H7 (cell line): ENCODE measurements around the gene AASS. TPM values are rescaled to one million over a fixed set of nuclear protein-coding genes. Genes with fewer than 3 reads are reported as not detected.
"Not testable (repeated sequence)": the region's sequence is repeated elsewhere in the genome, so short reads cannot be mapped to it uniquely, and the experiment has no call there.

Experiments
- DNase-seq: peaks from one replicate; pipeline ENCODE4 v3.0.0; 2012
- H3K27me3 ChIP-seq: 2 replicates; pipeline ENCODE4 v1.6.0; 2011; ENCODE audit warnings: mild to moderate bottlenecking, low read length; ENCODE audit not compliant: control insufficient read depth, insufficient read depth
- H3K36me3 ChIP-seq: replicated peaks from 2 replicates; pipeline ENCODE4 v1.5.1; 2011; ENCODE audit warnings: low read length; ENCODE audit not compliant: control insufficient read depth, insufficient read depth
- H3K4me3 ChIP-seq: 2 replicates; pipeline ENCODE4 v1.5.1; 2011; ENCODE audit warnings: low read depth, mild to moderate bottlenecking, control low read depth, low read length, moderate library complexity; ENCODE audit not compliant: insufficient read depth
- total RNA-seq: library from RNA; depleted of rRNA; stranded (reverse); fragments of >200 nt; shearing (Covaris generic); gene quantifications from 2 replicates; pipeline ENCODE4 v1.2.3, GENCODE V29; 2014; rRNA removed

Gene AASS
- total RNA-seq = 28.0 and 37.6 TPM in 2 replicates

GRCh38 chr7:122143751-122144711 lies at the start of gene AASS:
TSS of gene AASS (minus strand) at chr7:122144249. CDS start at chr7:122133726, 10,523 bp downstream.
- H3K4me3 ChIP-seq = peak within 1 kb of the TSS; percentile 79
- peak; percentile 88 for DNase-seq
- no peaks in the 10 kb centered on the region for H3K27me3 ChIP-seq
- no peaks in the 10 kb centered on the region; the same call in 1 of the 2 replicates for H3K36me3 ChIP-seq

GRCh38 chr7:122188785-122189184 lies 44.7 kb upstream of the AASS start:
- Histone ChIP-seq H3K4me3 (no peak overlapping the region), H3K36me3 (no peaks in the 10 kb centered on the region), H3K27me3 (no peaks in the 10 kb centered on the region)
- no peak for DNase-seq

DNA sequence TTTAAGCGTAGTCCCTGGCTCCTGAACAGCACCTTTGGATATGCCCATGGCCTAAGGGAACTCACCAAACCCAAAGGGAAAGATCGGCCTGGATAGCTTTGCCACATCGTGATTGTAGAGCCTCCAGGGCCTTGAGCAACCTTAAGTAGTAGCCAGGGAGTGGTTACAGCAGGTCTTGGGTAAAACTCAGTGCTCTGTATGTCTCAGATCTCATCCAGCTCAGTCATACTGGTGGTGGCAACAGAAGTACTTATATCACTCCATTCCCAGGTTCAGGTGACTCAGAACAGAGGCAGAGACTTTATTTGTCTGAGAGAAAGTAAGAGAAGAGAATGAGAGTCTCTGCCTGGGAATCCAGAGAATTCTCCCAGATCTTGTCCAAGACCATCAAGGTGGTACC lies 39.1 kb upstream of the AASS start:
- DNase-seq = no peak
- Histone ChIP-seq H3K27me3 (no peaks in the 10 kb centered on the region), H3K4me3 (no peak overlapping the region)

DNA sequence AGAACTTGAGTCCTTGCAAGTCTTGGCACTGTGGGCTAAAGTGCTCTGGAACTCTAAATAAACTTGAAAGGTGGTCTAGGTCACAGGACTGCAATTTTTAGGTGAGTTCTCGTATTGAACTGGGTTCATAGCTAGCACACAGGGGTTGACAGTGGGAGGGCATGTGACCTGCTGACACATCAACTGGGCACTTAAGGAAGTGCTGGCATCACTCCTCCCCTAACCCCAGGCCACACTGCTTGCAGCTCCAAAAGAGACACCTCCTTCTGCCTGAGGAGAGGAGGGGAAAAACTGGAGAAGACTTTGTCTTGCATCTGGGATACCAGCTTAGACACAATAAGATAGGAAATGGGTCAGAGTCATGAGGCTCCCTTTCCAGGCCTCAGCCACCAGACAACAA lies 38.0 kb upstream of the AASS start:
- Histone ChIP-seq H3K36me3 (no peaks in the 10 kb centered on the region), H3K4me3 (no peak overlapping the region), H3K27me3 (no peaks in the 10 kb centered on the region)
- DNase-seq = no peak

More for the DNA sequence above, 39.1 kb upstream of the AASS start:
- no peaks in the 10 kb centered on the region for H3K36me3 ChIP-seq

GRCh38 chr7:122172144-122172543 lies 28.1 kb upstream of the AASS start:
- H3K4me3 ChIP-seq, H3K27me3 ChIP-seq, H3K36me3 ChIP-seq, DNase-seq: not testable (repeated sequence)

DNA sequence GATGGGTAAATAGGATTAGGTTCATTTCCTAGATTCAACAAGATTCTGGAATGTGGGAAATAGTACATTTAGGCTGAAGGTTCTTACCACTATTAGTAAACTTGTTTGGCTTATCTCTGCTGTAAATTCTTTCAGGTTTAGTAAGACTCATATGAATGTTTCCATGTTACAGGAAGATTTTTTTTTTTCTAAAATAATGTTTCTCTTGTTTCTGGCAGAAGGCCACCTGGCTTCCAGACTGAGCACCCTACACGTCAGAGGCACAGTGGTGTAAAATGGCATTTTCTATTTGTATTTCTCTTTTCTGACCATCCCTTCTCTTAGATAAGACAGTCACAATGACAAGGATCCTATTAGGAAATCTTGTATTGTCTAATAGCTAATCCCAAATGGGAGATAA lies 22.7 kb upstream of the AASS start:
- H3K27me3 ChIP-seq = no peaks in the 10 kb centered on the region
- H3K4me3 ChIP-seq = no peak overlapping the region
- DNase-seq = no peak
- H3K36me3 ChIP-seq = no peaks in the 10 kb centered on the region

GRCh38 chr7:122166275-122166674 lies 22.2 kb upstream of the AASS start:
- no peak for DNase-seq
- H3K4me3 ChIP-seq = no peak overlapping the region
- H3K36me3 ChIP-seq = no peaks in the 10 kb centered on the region

GRCh38 chr7:122161628-122162027 lies 17.6 kb upstream of the AASS start:
- no peaks in the 10 kb centered on the region for H3K36me3 ChIP-seq

More at GRCh38 chr7:122166275-122166674, 22.2 kb upstream of the AASS start:
- no peaks in the 10 kb centered on the region for H3K27me3 ChIP-seq

DNA sequence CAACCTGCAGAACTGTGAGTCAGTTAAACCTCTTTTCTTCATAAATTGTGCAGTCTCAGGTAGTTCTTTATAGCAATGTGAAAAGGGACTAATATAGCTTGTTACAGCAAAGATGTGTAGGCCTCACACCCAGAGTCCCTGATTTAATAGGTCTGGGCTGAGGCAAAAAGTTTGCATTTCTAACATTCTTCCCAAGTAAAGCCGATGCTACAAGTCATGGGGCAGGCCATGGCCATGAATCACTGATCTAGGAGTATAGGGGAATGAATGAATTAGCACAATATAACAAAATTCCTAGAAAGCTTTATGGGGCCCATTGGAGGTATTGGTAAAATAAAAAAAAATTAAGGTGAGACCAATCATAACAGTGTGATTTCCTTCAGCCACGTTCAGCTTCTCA lies 11.5 kb upstream of the AASS start:
- Histone ChIP-seq H3K4me3 (no peak overlapping the region), H3K36me3 (no peaks in the 10 kb centered on the region), H3K27me3 (no peaks in the 10 kb centered on the region)
- DNase-seq = no peak

More at GRCh38 chr7:122161628-122162027, 17.6 kb upstream of the AASS start:
- DNase-seq = no peak
- no peak overlapping the region for H3K4me3 ChIP-seq
- H3K27me3 ChIP-seq = no peaks in the 10 kb centered on the region

DNA sequence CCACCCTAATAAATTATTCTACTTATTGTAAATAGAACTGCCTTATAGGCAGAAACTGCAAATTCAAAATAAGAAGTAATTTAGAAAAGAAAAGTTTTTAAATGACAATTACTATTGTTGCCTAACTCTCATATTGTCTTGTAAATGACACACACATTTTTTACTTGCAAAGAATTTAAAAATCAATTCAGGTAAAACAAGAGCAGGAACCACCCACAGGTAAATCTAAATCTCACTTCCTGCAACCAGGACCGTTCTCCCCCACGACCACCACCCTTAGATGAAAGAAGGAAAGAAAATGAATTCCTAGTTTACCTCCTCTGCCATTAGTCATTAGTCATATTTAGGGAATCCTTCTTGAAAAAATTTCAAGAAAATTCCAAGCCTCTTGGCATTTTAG lies 4.8 kb upstream of the AASS start:
- DNase-seq = no peak
- Histone ChIP-seq H3K27me3 (no peaks in the 10 kb centered on the region), H3K4me3 (no peak overlapping the region), H3K36me3 (no peaks in the 10 kb centered on the region)

DNA sequence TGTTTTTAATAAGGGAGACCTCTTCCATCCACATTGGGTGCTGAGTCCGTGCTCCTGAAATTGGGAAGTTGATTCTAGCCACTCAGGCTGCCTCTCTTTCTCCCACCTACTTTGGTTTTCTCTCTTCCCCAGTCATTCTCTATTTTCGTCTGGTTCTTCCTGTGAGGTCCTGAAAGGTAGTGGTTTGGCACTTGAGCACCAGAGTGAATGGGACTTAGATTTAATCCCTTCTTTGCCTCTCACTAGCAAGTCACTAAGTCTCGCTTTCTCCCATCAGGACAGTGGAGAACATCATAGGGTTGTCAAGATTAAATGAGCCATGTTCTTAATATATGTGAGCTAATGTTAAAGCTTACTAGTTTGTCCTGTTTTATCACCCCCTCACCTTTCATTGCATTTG lies 4.0 kb upstream of the AASS start:
- Histone ChIP-seq H3K4me3 (no peak overlapping the region), H3K36me3 (no peaks in the 10 kb centered on the region), H3K27me3 (no peaks in the 10 kb centered on the region)
- DNase-seq = no peak

DNA sequence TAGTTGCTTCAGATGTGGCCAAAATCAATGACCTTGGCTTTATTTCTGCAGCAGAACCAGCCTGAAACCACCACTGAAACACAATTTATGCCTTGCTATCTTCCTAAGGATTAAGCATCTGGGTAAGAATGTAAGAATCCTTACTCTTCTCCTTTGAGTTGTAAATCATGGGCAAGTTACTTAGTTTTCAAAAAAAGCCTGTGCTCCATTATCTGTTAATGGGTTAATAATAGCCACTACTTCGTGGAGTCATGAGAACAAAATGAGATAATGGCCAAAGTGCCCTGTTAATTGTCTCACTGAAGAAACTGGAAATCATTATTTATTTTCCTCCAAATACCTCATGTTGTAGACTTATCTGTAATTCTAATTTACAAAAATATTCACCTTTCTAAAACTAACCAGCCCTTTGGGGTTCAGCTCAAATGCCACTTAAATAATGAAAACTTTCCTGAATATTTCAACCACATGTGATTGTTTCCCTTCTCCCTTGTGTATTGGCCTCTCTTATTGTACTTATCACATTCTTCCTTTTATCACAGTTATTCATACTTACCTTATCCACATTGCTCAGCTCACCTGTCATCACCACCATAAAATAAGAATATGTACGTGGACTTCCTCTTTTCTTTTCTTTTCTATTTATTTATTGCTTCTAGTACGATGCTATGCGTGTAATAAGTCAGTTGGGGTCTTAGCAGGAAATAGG lies 2.0 kb upstream of the AASS start:
- H3K4me3 ChIP-seq = no peak overlapping the region
- DNase-seq = no peak
- no peaks in the 10 kb centered on the region; the same call in 1 of the 2 replicates for H3K36me3 ChIP-seq
- no peaks in the 10 kb centered on the region for H3K27me3 ChIP-seq

DNA sequence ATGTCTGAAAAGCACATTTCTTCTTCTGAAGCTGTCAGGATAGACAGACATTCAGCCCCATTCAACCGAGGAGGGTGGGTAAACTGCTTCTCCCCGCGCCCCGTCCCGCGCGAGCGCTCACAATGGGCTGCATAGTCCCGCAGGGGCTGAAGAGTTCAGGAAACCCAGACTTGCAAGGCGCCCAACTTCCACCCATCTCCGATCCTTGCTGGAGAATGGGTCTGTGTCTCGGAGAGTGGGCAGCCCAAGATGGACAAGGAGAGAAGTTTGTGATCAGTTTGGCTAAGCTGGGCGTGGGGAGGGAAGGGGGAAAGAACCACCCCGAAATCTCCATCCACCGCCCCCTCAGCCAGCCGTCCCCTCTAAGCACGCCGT lies 686 bp downstream of the AASS start:
- DNase-seq = peak; percentile 23
- Histone ChIP-seq H3K36me3 (no peaks in the 10 kb centered on the region; the same call in 1 of the 2 replicates), H3K27me3 (no peaks in the 10 kb centered on the region), H3K4me3 (peak overlapping the region; percentile 79)

DNA sequence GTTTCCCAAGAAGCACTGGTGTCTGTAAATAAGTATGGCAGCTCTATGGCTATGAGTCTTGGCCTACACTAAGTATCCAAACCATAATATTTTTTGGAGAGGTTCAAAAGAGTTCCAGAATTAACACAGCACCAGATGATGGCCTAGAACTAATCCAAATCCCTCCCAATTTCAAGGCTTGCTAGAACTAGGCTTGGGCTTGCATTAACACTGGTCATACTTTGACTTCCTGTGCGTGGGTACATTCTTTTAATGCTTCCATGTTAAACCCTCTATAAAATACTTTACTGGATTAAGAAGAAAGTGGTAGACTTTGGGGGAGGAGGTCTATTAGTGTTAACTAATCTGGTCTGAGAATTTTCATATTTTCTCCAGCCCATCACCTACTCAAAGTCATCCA lies 3.1 kb downstream of the AASS start:
- Histone ChIP-seq H3K4me3 (peak overlapping the region; percentile 14; the same call in 1 of the 2 replicates), H3K36me3 (no peaks in the 10 kb centered on the region; the same call in 1 of the 2 replicates), H3K27me3 (no peaks in the 10 kb centered on the region)
- DNase-seq = no peak
